Panc1 (cell line): ENCODE measurements around the gene AKAP7. TPM values are rescaled to one million over a fixed set of nuclear protein-coding genes. Genes with fewer than 3 reads are reported as not detected.

Source experiments
- ATAC-seq: fragments of 200-7000 bp; cut with Tn5 transposase; 2 replicates; pipeline ENCODE4 v1.9.1; 2020; ENCODE audit warnings: mild to moderate bottlenecking, moderate library complexity
- BruUV-seq: library from RNA; stranded (reverse); fragments of 400-500 nt; replicated peaks from 2 replicates; lab custom pipeline; 2021; lab: Mats Ljungman, UMichigan
- CTCF ChIA-PET: fragments of 300-600 bp; sonication (Branson Sonifier 250); formaldehyde crosslinking; loops from one replicate; lab custom pipeline; 2022; ENCODE audit warnings: antibody characterized with exemption; lab: Charles Lee
- POLR2A ChIA-PET: fragments of 300-600 bp; sonication (Branson Sonifier 250); formaldehyde crosslinking; loops from one replicate; lab custom pipeline; 2022; ENCODE audit warnings: antibody characterized with exemption; lab: Charles Lee
- DNase-seq: peaks from one replicate; pipeline ENCODE4 v3.0.0-alpha.2; 2010; ENCODE audit warnings: low read depth, low spot score
- H3K27ac ChIP-seq: 2 replicates; pipeline ENCODE4 v1.5.1; 2011; ENCODE audit warnings: mild to moderate bottlenecking, low read length, inconsistent platforms
- H3K27me3 ChIP-seq: fragments of 200-500 bp; sonication (Bioruptor generic); 2 replicates; pipeline ENCODE4 v1.6.0; 2014; ENCODE audit warnings: low read length, inconsistent platforms; ENCODE audit not compliant: control insufficient read depth, insufficient read depth
- H3K36me3 ChIP-seq: fragments of 200-500 bp; sonication (Bioruptor generic); 2 replicates; pipeline ENCODE4 v1.5.1; 2014; ENCODE audit warnings: inconsistent platforms, mild to moderate bottlenecking, low read length, moderate library complexity; ENCODE audit not compliant: control insufficient read depth, insufficient read depth
- H3K4me1 ChIP-seq: 2 replicates; pipeline ENCODE4 v1.5.1; 2011; ENCODE audit warnings: inconsistent platforms, mild to moderate bottlenecking, low read length, moderate library complexity; ENCODE audit not compliant: control insufficient read depth, insufficient read depth
- H3K4me3 ChIP-seq, 2 experiments: 2 replicates each; pipeline ENCODE4 v1.5.1; 2011 to 2012; ENCODE audit warnings: low read depth in 2 of 2, low read length in 2 of 2, mild to moderate bottlenecking in 2 of 2, inconsistent platforms in 1 of 2, moderate library complexity in 1 of 2
- H3K9me3 ChIP-seq: fragments of 200-500 bp; sonication (Bioruptor generic); 2 replicates; pipeline ENCODE4 v1.5.1; 2014; ENCODE audit warnings: low read depth, mild to moderate bottlenecking, inconsistent platforms, low read length, moderate library complexity; ENCODE audit not compliant: control insufficient read depth, insufficient read depth
- POLR2AphosphoS5 ChIP-seq: IDR thresholded peaks from 2 replicates; pipeline ENCODE4 v1.6.1; 2012; ENCODE audit warnings: mild to moderate bottlenecking, low read depth, low read length, moderate library complexity
- SIN3A ChIP-seq: IDR thresholded peaks from 2 replicates; pipeline ENCODE4 v1.6.1; 2012; ENCODE audit warnings: low read depth, mild to moderate bottlenecking, low read length, moderate library complexity, borderline replicate concordance; ENCODE audit not compliant: insufficient read depth
- TCF7L2 ChIP-seq: IDR thresholded peaks from 2 replicates; pipeline ENCODE4 v1.6.1; 2011; ENCODE audit warnings: mild to moderate bottlenecking, low read depth, low read length, inconsistent platforms
- in situ Hi-C: cut with HindIII; loops from 2 replicates; pipeline ENCODE4 v1.10.0; 2016; ENCODE audit warnings: low sequenced_read_pairs, low pct_unique_long_range_greater_than_20kb
- intact Hi-C: fragments of 100-400 bp; cut with micrococcal nuclease; formaldehyde crosslinking; loops from one replicate; pipeline ENCODE4 v1.10.0; 2022; ENCODE audit not compliant: unreplicated experiment
- total RNA-seq: library from RNA; stranded (reverse); gene quantifications from one replicate; pipeline ENCODE4 v1.2.1, GENCODE V29; 2021; ENCODE audit not compliant: unreplicated experiment
- TF ChIP-seq, protein P1 (sequence below): fragments of 450-650 bp; IDR thresholded peaks from 2 replicates; pipeline ENCODE4 v1.5.1; 2017; ENCODE audit warnings: mild to moderate bottlenecking
- TF ChIP-seq, protein P2 (sequence below), 2 experiments: IDR thresholded peaks; 2 replicates each; pipeline ENCODE4 v1.6.1; 2011 to 2012; ENCODE audit warnings: low read depth in 2 of 2, control low read depth in 1 of 2, low read length in 1 of 2, mild to moderate bottlenecking in 1 of 2, moderate library complexity in 1 of 2; ENCODE audit not compliant: insufficient read depth in 1 of 2

Gene AKAP7
- total RNA-seq, 1 experiment from 2014 or later = 3.2 TPM

DNA sequence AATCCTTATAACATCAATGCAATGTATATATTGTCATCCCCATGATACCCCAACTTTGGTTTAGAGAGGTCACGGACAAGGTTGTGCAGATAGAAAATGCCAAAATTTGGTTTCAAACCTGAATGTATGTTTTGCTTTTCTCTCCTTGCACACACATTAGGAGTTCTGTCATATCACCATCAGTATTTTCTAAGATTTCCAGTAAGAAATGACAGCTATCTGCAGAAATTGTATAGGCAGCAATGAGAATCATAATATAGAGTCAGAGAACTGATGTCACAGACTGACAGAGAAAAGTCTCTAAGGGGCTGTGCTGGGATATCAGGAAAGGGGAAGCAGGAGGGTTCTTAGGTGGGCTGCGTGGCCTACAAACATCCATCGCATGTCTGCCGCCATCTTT lies 140.0 kb downstream of the AKAP7 start:
- DNase-seq = no peak
- CTCF ChIA-PET = no interaction called here
- ATAC-seq = no peak
- Histone ChIP-seq H3K27me3 (no peaks in the 10 kb centered on the region), H3K36me3 (no peaks in the 10 kb centered on the region), H3K4me1 (no peaks in the 10 kb centered on the region), H3K4me3 (no peak overlapping the region), H3K9me3 (no peaks in the 10 kb centered on the region), H3K27ac (no peak overlapping the region)
- intact Hi-C loops (no loop called here), in situ Hi-C loops (no loop called here)
- POLR2A ChIA-PET = no interaction called here
- no peak for TF ChIP-seq POLR2AphosphoS5
- TF ChIP-seq, protein P1, sequence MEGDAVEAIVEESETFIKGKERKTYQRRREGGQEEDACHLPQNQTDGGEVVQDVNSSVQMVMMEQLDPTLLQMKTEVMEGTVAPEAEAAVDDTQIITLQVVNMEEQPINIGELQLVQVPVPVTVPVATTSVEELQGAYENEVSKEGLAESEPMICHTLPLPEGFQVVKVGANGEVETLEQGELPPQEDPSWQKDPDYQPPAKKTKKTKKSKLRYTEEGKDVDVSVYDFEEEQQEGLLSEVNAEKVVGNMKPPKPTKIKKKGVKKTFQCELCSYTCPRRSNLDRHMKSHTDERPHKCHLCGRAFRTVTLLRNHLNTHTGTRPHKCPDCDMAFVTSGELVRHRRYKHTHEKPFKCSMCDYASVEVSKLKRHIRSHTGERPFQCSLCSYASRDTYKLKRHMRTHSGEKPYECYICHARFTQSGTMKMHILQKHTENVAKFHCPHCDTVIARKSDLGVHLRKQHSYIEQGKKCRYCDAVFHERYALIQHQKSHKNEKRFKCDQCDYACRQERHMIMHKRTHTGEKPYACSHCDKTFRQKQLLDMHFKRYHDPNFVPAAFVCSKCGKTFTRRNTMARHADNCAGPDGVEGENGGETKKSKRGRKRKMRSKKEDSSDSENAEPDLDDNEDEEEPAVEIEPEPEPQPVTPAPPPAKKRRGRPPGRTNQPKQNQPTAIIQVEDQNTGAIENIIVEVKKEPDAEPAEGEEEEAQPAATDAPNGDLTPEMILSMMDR = no peak
- no peak for TF ChIP-seq SIN3A
- TF ChIP-seq, protein P2, sequence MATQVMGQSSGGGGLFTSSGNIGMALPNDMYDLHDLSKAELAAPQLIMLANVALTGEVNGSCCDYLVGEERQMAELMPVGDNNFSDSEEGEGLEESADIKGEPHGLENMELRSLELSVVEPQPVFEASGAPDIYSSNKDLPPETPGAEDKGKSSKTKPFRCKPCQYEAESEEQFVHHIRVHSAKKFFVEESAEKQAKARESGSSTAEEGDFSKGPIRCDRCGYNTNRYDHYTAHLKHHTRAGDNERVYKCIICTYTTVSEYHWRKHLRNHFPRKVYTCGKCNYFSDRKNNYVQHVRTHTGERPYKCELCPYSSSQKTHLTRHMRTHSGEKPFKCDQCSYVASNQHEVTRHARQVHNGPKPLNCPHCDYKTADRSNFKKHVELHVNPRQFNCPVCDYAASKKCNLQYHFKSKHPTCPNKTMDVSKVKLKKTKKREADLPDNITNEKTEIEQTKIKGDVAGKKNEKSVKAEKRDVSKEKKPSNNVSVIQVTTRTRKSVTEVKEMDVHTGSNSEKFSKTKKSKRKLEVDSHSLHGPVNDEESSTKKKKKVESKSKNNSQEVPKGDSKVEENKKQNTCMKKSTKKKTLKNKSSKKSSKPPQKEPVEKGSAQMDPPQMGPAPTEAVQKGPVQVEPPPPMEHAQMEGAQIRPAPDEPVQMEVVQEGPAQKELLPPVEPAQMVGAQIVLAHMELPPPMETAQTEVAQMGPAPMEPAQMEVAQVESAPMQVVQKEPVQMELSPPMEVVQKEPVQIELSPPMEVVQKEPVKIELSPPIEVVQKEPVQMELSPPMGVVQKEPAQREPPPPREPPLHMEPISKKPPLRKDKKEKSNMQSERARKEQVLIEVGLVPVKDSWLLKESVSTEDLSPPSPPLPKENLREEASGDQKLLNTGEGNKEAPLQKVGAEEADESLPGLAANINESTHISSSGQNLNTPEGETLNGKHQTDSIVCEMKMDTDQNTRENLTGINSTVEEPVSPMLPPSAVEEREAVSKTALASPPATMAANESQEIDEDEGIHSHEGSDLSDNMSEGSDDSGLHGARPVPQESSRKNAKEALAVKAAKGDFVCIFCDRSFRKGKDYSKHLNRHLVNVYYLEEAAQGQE (IDR thresholded peaks at IDR 0.05; ENCODE audit: insufficient read depth in 1 of 2, low read depth in 2 of 2, low read length in 1 of 2) = no peak
- no peak for TF ChIP-seq TCF7L2
- no TSS peak for BruUV-seq

DNA sequence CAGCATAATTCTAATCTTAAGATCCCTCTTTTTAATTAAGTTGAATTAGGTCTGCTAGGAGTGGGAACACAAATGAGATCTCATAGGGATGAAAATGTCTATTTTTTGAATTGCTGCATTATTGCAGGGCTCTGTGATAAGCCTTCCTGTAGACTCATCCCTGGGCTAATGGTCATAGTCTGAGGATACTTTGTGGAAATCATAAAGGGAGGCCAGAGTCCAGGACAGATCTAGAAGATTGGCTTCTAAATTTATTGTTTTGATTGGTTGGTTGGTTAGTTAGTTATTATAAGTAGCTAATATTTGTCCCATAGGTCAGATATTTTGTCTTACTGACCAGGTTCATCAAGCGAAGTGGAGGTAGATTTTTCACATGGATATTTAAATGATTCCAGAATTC lies 142.3 kb downstream of the AKAP7 start:
- no peaks in the 10 kb centered on the region for H3K27me3 ChIP-seq
- BruUV-seq = no TSS peak
- DNase-seq (no peak), ATAC-seq (no peak)
- H3K36me3 ChIP-seq = no peaks in the 10 kb centered on the region
- ChIA-PET POLR2A (interaction anchor here (0.6 kb wide), 1 partner anchor 374 kb away, joined by 3 read pairs; no protein-coding TSS in a partner anchor), CTCF (no interaction called here)
- no peak for TF ChIP-seq TCF7L2
- TF ChIP-seq SIN3A = no peak
- TF ChIP-seq, protein P1 = no peak
- no peak overlapping the region for H3K4me3 ChIP-seq
- no peak overlapping the region for H3K27ac ChIP-seq
- H3K4me1 ChIP-seq = no peaks in the 10 kb centered on the region
- intact Hi-C loops (no loop called here), in situ Hi-C loops (no loop called here)
- no peaks in the 10 kb centered on the region for H3K9me3 ChIP-seq
